ENCODE measurements around the gene UBASH3B.

UBASH3B gene

GRCh38 chr11:122754028-122754427, 98.5 kb downstream of the UBASH3B start:
- Histone ChIP-seq H3K9ac (peak overlapping the region in 8 of 11 experiments; percentile 0 to 67 (median 46); a peak in 11 of 22 replicates), H3K27me3 (no peaks in the 10 kb centered on the region)
- TF ChIP-seq Cebpa-rat (IDR thresholded peaks at IDR 0.05), result no peak

GRCh38 chr11:122754553-122755322, 99.2 kb downstream of the UBASH3B start:
- Histone ChIP-seq H3K4me1 (peaks cover 99 to 100% (median 100%) of the 10 kb centered on the region in 10 experiments), H3K4me2 (peak overlapping the region; percentile 79 to 99 (median 88)), H3K9ac (peak overlapping the region in 10 of 11 experiments; percentile 55 to 72 (median 66); a peak in 20 of 22 replicates), H3K4me3 (no peak overlapping the region; a peak in 2 of 20 replicates), H3K27ac (peak overlapping the region; percentile 60 to 88 (median 79); a peak in 21 of 22 replicates), H3K27me3 (no peaks in the 10 kb centered on the region), H3K9me3 (replicated peaks in 1 of 11) (no peaks in the 10 kb centered on the region), H3K36me3 (peaks cover 4 to 89% (median 48%) of the 10 kb centered on the region in 11 experiments; a peak in 18 of 22 replicates), H4K20me1 (peaks cover 0 to 91% (median 20%) of the 10 kb centered on the region in 11 experiments; a peak in 15 of 22 replicates)
- TF ChIP-seq Cebpa-rat (IDR thresholded peaks at IDR 0.05), result no peak

More at GRCh38 chr11:122754028-122754427, 98.5 kb downstream of the UBASH3B start:
- Histone ChIP-seq H3K27ac (peak overlapping the region; percentile 60 to 88 (median 79); a peak in 20 of 22 replicates), H3K4me3 (no peak overlapping the region), H3K4me2 (peak overlapping the region; percentile 79 to 99 (median 88)), H4K20me1 (peaks cover 0 to 91% (median 22%) of the 10 kb centered on the region in 11 experiments; a peak in 14 of 22 replicates), H3K4me1 (peaks cover 99 to 100% (median 100%) of the 10 kb centered on the region in 10 experiments), H3K36me3 (peaks cover 0 to 89% (median 49%) of the 10 kb centered on the region in 11 experiments; a peak in 17 of 22 replicates), H3K9me3 (replicated peaks in 1 of 11) (no peaks in the 10 kb centered on the region)

GRCh38 chr11:122755409-122755808, 99.9 kb downstream of the UBASH3B start:
- peak overlapping the region; percentile 55 to 72 (median 65); a peak in 21 of 22 replicates for H3K9ac ChIP-seq
- H3K4me1 ChIP-seq, result peaks cover 92 to 100% (median 100%) of the 10 kb centered on the region in 10 experiments
- no peak for TF ChIP-seq Cebpa-rat (IDR thresholded peaks at IDR 0.05)
- peak overlapping the region; percentile 60 to 88 (median 79) for H3K27ac ChIP-seq
- no peaks in the 10 kb centered on the region for H3K27me3 ChIP-seq
- H3K36me3 ChIP-seq, result peaks cover 6 to 89% (median 48%) of the 10 kb centered on the region in 11 experiments; a peak in 18 of 22 replicates
- H3K4me2 ChIP-seq, result peak overlapping the region; percentile 79 to 99 (median 88)
- no peaks in the 10 kb centered on the region for H3K9me3 ChIP-seq (replicated peaks in 1 of 11)
- H3K4me3 ChIP-seq, result no peak overlapping the region; a peak in 2 of 20 replicates
- peaks cover 0 to 91% (median 26%) of the 10 kb centered on the region in 11 experiments; a peak in 15 of 22 replicates for H4K20me1 ChIP-seq

- Histone ChIP-seq H3K27me3 (no peaks in the 10 kb centered on the region), H3K4me3 (no peak overlapping the region), H3K9me3 (replicated peaks in 1 of 11) (no peaks in the 10 kb centered on the region), H4K20me1 (peaks cover 0 to 91% (median 30%) of the 10 kb centered on the region in 11 experiments; a peak in 15 of 22 replicates), H3K4me1 (peaks cover 88 to 100% (median 100%) of the 10 kb centered on the region in 10 experiments), H3K27ac (peak overlapping the region; percentile 60 to 88 (median 79)), H3K36me3 (peaks cover 5 to 89% (median 48%) of the 10 kb centered on the region in 11 experiments; a peak in 18 of 22 replicates), H3K9ac (peak overlapping the region; percentile 55 to 72 (median 65); a peak in 21 of 22 replicates), H3K4me2 (peak overlapping the region; percentile 79 to 99 (median 88))
- TF ChIP-seq Cebpa-rat (IDR thresholded peaks at IDR 0.05), result no peak
Measured at GRCh38 chr11:122755941-122756340, 100.4 kb downstream of the UBASH3B start.

GRCh38 chr11:122756417-122756816, 100.9 kb downstream of the UBASH3B start:
- H3K4me3 ChIP-seq, result no peak overlapping the region
- H4K20me1 ChIP-seq, result peaks cover 0 to 91% (median 34%) of the 10 kb centered on the region in 11 experiments; a peak in 15 of 22 replicates
- H3K9me3 ChIP-seq (replicated peaks in 1 of 11), result no peaks in the 10 kb centered on the region
- peaks cover 0 to 89% (median 48%) of the 10 kb centered on the region in 11 experiments; a peak in 16 of 22 replicates for H3K36me3 ChIP-seq
- H3K27ac ChIP-seq, result peak overlapping the region; percentile 60 to 88 (median 79)
- H3K27me3 ChIP-seq, result no peaks in the 10 kb centered on the region
- peak overlapping the region; percentile 79 to 99 (median 88) for H3K4me2 ChIP-seq
- peak overlapping the region; percentile 55 to 72 (median 65); a peak in 21 of 22 replicates for H3K9ac ChIP-seq
- H3K4me1 ChIP-seq, result peaks cover 88 to 100% (median 100%) of the 10 kb centered on the region in 10 experiments
- TF ChIP-seq Cebpa-rat (IDR thresholded peaks at IDR 0.05), result no peak

DNA sequence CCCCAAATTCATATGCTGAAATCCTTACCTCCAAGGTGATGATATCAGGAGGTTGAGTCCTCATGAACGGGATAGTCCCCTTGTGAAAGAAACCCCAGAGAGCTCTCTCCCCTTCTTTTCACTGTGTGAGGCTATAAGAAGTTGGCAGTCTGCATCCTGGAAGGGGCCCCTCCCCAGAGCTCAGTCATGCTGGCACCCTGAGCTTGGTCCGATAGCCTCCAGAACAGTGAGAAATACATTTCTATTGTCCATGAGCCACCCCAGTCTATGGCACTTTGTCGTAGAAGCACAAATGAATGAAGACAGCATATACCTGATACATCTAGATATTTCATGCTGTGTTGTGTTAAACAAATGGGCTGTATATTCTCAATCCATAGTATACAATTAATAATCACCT, 101.7 kb downstream of the UBASH3B start:
- H3K27ac ChIP-seq, result peak overlapping the region in 10 of 11 experiments; percentile 27 to 88 (median 80); a peak in 18 of 22 replicates
- peaks cover under 1 to 89% (median 53%) of the 10 kb centered on the region in 11 experiments; a peak in 17 of 22 replicates for H3K36me3 ChIP-seq
- H3K4me3 ChIP-seq, result no peak overlapping the region
- no peaks in the 10 kb centered on the region for H3K9me3 ChIP-seq (replicated peaks in 1 of 11)
- H3K4me2 ChIP-seq, result peak overlapping the region; percentile 79 to 99 (median 87)
- H4K20me1 ChIP-seq, result peaks cover 0 to 92% (median 40%) of the 10 kb centered on the region in 11 experiments; a peak in 16 of 22 replicates
- H3K9ac ChIP-seq, result peak overlapping the region in 5 of 11 experiments; percentile 13 to 67 (median 43); a peak in 5 of 22 replicates
- no peak for TF ChIP-seq Cebpa-rat (IDR thresholded peaks at IDR 0.05)
- no peaks in the 10 kb centered on the region for H3K27me3 ChIP-seq
- H3K4me1 ChIP-seq, result peaks cover 86 to 100% (median 100%) of the 10 kb centered on the region in 10 experiments

DNA sequence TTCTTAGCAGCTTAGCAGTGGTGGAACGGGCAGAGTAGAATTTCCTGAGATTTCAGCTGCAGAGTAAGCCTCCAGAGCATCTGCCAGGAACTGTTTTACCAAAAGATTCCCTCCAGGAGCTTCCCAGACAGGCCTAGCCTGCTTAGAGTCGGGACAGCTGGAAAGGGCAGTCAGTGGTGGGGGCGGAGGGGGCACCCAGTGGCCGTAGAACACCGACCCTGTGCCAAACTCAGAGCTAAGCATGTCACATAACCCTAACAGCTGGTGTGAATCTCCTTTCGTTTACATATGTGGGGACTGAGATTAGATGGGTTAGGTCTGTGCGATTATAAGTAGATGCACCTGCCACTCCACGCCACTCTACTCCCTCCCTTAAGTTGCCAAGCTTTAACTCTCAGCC, 102.8 kb downstream of the UBASH3B start:
- Histone ChIP-seq H3K4me1 (peaks cover 86 to 100% (median 100%) of the 10 kb centered on the region in 10 experiments), H3K4me3 (no peak overlapping the region), H3K4me2 (peak overlapping the region; percentile 46 to 99 (median 87)), H3K27me3 (no peaks in the 10 kb centered on the region), H3K9me3 (replicated peaks in 1 of 11) (no peaks in the 10 kb centered on the region), H4K20me1 (peaks cover 0 to 94% (median 51%) of the 10 kb centered on the region in 11 experiments; a peak in 16 of 22 replicates), H3K36me3 (peaks cover 9 to 90% (median 56%) of the 10 kb centered on the region in 11 experiments; a peak in 17 of 22 replicates), H3K27ac (peak overlapping the region in 8 of 11 experiments; percentile 52 to 88 (median 80); a peak in 14 of 22 replicates), H3K9ac (peak overlapping the region in 5 of 11 experiments; percentile 5 to 40 (median 14); a peak in 4 of 22 replicates)
- TF ChIP-seq Cebpa-rat (IDR thresholded peaks at IDR 0.05), result no peak

DNA sequence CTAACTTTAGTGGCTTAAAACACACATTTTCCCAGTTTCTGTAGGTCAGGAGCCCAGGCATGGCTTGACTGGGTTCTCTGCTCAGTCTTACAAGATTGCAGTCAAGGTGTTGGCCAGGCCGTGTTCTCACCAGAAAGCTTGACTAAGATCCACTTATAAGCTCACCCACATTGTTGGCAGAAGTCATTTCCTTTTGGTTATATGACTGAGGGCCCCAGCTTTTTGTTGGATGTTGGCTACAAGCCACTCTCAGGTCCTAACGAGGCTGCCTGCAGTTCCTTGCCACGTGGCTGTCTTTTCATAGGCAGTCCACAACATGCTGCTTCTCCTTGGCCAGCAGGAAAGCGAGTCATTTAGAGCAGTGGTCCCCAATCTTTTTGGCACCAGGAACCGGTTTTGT, 103.5 kb downstream of the UBASH3B start:
- Histone ChIP-seq H3K4me2 (peak overlapping the region; percentile 46 to 99 (median 87)), H3K27ac (peak overlapping the region in 8 of 11 experiments; percentile 21 to 88 (median 80); a peak in 8 of 22 replicates), H4K20me1 (peaks cover 0 to 96% (median 57%) of the 10 kb centered on the region in 11 experiments; a peak in 18 of 22 replicates), H3K9me3 (replicated peaks in 1 of 11) (no peaks in the 10 kb centered on the region), H3K27me3 (no peaks in the 10 kb centered on the region), H3K4me3 (no peak overlapping the region), H3K9ac (no peak overlapping the region; a peak in 1 of 22 replicates), H3K4me1 (peaks cover 86 to 100% (median 100%) of the 10 kb centered on the region in 10 experiments), H3K36me3 (peaks cover 9 to 90% (median 60%) of the 10 kb centered on the region in 11 experiments; a peak in 17 of 22 replicates)
- no peak for TF ChIP-seq Cebpa-rat (IDR thresholded peaks at IDR 0.05)

Data from BLaER1 treated with 17β-estradiol and CSF1 and Interleukin-3, amounts not matched to agents 10 nM and 100 nM (cell line).